ENCODE measurements around the gene CHN2.

- no peak for TF ChIP-seq EZH2phosphoT487 (IDR thresholded peaks at IDR 0.05; ENCODE audit: borderline replicate concordance, low read length)
- no peak for TF ChIP-seq CTCF (conservative IDR thresholded peaks at IDR 0.05; ENCODE audit: low read depth, low read length)
Measured at GRCh38 chr7:29269935-29270334, 75.4 kb downstream of the CHN2 start.
